ENCODE data around the gene OSBPL8. TPM values are rescaled to one million over a fixed set of nuclear protein-coding genes. Genes with fewer than 3 reads are reported as not detected.

OSBPL8 gene
- total and polyA plus RNA-seq, 2 donors (not counting 1 experiment from before 2014, with no cell fraction given) = 89.6 to 240 TPM

DNA sequence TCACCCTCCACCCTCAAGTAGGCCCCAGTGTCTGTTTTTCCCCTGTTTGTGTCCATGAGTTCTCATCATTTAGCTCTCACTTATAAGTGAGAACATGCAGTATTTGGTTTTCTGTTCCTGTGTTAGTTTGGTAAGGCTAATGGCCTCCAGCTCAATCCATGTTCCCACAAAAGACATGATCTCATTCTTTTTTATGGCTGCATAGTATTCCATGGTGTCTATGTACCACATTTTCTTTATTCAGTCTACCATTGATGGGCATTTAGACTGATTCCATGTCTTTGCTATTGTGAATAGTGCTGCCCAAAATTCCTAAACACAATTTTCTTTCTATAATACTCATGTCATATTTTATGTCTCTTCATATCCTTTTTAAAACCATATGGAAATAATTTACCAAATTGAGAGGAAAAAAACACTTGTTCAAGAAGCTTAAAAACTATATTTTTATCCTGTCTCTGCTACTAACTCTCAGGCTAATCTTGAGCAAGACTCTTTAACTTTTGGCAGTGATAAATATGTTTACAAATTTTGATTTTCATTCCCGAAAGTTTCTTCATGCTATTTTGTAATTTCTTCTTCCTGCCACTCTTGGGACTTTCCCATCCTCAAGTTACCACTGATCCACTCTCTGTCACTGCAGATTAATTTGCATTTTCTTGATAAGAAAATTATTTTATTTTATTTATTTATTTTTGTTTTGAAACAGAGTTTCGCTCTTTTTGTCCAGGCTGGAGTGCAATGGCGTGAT lies 28.0 kb upstream of the OSBPL8 start:
- no peak overlapping the region for H3K4me2 ChIP-seq (ENCODE audit: extremely low read depth, insufficient read depth, low read length)
- no peaks in the 10 kb centered on the region for H3K9me3 ChIP-seq (ENCODE audit: control insufficient read depth, insufficient read depth, low read depth, low read length)
- no peak overlapping the region for H3K27ac ChIP-seq (ENCODE audit: insufficient read depth, low read length)
- DNase-seq (ENCODE audit: low read depth in 2 of 2) = peak in 1 of 2 donors; percentile 17
- no peak overlapping the region for H3K9ac ChIP-seq (ENCODE audit: insufficient read depth, low read length)
- H3K4me1 ChIP-seq (ENCODE audit: control insufficient read depth, extremely low read depth, insufficient read depth, low read length) = peaks cover 9% of the 10 kb centered on the region
- no peak overlapping the region for H2AFZ ChIP-seq (ENCODE audit: low read length)
- H3K27me3 ChIP-seq (ENCODE audit: control insufficient read depth, insufficient read depth, low read length) = no peaks in the 10 kb centered on the region
- no peak for TF ChIP-seq EZH2 (IDR thresholded peaks at IDR 0.05; ENCODE audit: low read length, missing control alignments)
- TF ChIP-seq, protein P1, sequence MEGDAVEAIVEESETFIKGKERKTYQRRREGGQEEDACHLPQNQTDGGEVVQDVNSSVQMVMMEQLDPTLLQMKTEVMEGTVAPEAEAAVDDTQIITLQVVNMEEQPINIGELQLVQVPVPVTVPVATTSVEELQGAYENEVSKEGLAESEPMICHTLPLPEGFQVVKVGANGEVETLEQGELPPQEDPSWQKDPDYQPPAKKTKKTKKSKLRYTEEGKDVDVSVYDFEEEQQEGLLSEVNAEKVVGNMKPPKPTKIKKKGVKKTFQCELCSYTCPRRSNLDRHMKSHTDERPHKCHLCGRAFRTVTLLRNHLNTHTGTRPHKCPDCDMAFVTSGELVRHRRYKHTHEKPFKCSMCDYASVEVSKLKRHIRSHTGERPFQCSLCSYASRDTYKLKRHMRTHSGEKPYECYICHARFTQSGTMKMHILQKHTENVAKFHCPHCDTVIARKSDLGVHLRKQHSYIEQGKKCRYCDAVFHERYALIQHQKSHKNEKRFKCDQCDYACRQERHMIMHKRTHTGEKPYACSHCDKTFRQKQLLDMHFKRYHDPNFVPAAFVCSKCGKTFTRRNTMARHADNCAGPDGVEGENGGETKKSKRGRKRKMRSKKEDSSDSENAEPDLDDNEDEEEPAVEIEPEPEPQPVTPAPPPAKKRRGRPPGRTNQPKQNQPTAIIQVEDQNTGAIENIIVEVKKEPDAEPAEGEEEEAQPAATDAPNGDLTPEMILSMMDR (conservative IDR thresholded peaks at IDR 0.05 in 1 of 2, IDR thresholded peaks at IDR 0.05 in 1 of 2; ENCODE audit: low read depth in 1 of 2, low read length in 2 of 2) = no peak
- H4K20me1 ChIP-seq (ENCODE audit: control insufficient read depth, extremely low read depth, insufficient read depth, low read length) = no peaks in the 10 kb centered on the region
- H3K36me3 ChIP-seq (ENCODE audit: control insufficient read depth, insufficient read depth, low read length) = no peaks in the 10 kb centered on the region
- H3K4me3 ChIP-seq (replicated peaks in 1 of 4; ENCODE audit: control extremely low read depth in 1 of 4, insufficient read depth in 1 of 4, low read depth in 3 of 4, low read length in 4 of 4) = no peak overlapping the region
- H3K79me2 ChIP-seq (ENCODE audit: control insufficient read depth, insufficient read depth, low read length) = no peaks in the 10 kb centered on the region

DNA sequence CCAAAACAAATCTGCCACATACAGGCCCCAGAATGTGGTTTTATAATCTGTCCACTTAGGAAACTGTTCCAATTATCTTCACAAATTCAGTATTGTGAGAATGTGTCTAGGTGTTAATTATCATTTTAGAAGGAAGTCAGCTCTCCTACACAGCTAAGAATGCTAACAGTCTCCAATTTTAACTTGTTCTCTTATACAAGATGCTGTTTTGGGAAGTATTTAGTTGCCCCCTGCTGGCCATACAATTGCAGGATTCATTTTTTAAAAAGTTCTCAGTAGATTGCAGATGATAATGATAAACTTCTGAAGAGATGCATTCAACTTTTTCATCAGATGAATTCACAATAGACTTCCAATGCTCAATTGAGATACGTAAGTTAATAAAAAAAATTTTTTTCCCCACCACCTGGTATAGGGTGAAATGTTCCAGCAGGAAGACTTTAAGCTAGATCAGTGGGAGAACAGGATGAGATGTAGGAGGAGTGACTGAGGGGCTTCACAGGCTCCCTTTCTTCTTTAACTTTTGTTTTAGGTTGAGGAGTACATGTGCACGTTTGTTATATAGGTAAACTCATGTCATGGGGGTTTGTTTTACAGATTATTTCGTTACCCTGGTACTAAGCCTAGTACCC lies 27.3 kb upstream of the OSBPL8 start:
- Histone ChIP-seq H3K27ac (ENCODE audit: insufficient read depth, low read length) (no peak overlapping the region), H3K36me3 (ENCODE audit: control insufficient read depth, insufficient read depth, low read length) (no peaks in the 10 kb centered on the region), H3K4me3 (replicated peaks in 1 of 4; ENCODE audit: control extremely low read depth in 1 of 4, insufficient read depth in 1 of 4, low read depth in 3 of 4, low read length in 4 of 4) (no peak overlapping the region), H3K9ac (ENCODE audit: insufficient read depth, low read length) (no peak overlapping the region), H2AFZ (ENCODE audit: low read length) (no peak overlapping the region), H3K9me3 (ENCODE audit: control insufficient read depth, insufficient read depth, low read depth, low read length) (no peaks in the 10 kb centered on the region), H4K20me1 (ENCODE audit: control insufficient read depth, extremely low read depth, insufficient read depth, low read length) (no peaks in the 10 kb centered on the region), H3K4me1 (ENCODE audit: control insufficient read depth, extremely low read depth, insufficient read depth, low read length) (peaks cover 9% of the 10 kb centered on the region), H3K4me2 (ENCODE audit: extremely low read depth, insufficient read depth, low read length) (no peak overlapping the region), H3K27me3 (ENCODE audit: control insufficient read depth, insufficient read depth, low read length) (no peaks in the 10 kb centered on the region), H3K79me2 (ENCODE audit: control insufficient read depth, insufficient read depth, low read length) (no peaks in the 10 kb centered on the region)
- DNase-seq (ENCODE audit: low read depth in 2 of 2) = peak; percentile 57 to 78
- TF ChIP-seq, protein P1 (conservative IDR thresholded peaks at IDR 0.05 in 1 of 2, IDR thresholded peaks at IDR 0.05 in 1 of 2; ENCODE audit: low read depth in 1 of 2, low read length in 2 of 2) = peak; percentile 55 to 71
- no peak for TF ChIP-seq EZH2 (IDR thresholded peaks at IDR 0.05; ENCODE audit: low read length, missing control alignments)

DNA sequence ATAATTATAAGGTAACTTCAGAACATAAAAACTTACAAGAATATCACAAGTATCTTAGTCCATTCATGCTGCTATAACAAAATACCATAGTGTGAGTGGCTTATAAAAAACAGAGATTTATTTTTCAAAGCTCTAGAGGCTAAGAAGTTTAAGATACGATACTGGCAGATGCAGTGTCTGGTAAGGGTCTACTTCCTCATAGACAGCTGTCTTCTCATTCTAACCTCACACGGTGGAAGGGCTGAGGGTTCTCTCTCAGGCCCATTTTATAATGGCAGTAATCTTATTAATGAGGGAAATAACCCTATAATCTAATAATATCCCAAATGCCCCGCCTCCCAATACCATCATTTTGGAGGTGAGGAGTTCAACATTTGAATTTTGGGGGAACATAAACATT lies 23.7 kb upstream of the OSBPL8 start:
- Histone ChIP-seq H3K27ac (ENCODE audit: insufficient read depth, low read length) (no peak overlapping the region), H3K36me3 (ENCODE audit: control insufficient read depth, insufficient read depth, low read length) (no peaks in the 10 kb centered on the region), H3K9ac (ENCODE audit: insufficient read depth, low read length) (no peak overlapping the region), H3K79me2 (ENCODE audit: control insufficient read depth, insufficient read depth, low read length) (no peaks in the 10 kb centered on the region), H2AFZ (ENCODE audit: low read length) (no peak overlapping the region), H4K20me1 (ENCODE audit: control insufficient read depth, extremely low read depth, insufficient read depth, low read length) (no peaks in the 10 kb centered on the region), H3K4me3 (replicated peaks in 1 of 4; ENCODE audit: control extremely low read depth in 1 of 4, insufficient read depth in 1 of 4, low read depth in 3 of 4, low read length in 4 of 4) (no peak overlapping the region), H3K4me2 (ENCODE audit: extremely low read depth, insufficient read depth, low read length) (no peak overlapping the region), H3K27me3 (ENCODE audit: control insufficient read depth, insufficient read depth, low read length) (no peaks in the 10 kb centered on the region), H3K9me3 (ENCODE audit: control insufficient read depth, insufficient read depth, low read depth, low read length) (no peaks in the 10 kb centered on the region), H3K4me1 (ENCODE audit: control insufficient read depth, extremely low read depth, insufficient read depth, low read length) (peaks cover 3% of the 10 kb centered on the region)
- no peak for TF ChIP-seq EZH2 (IDR thresholded peaks at IDR 0.05; ENCODE audit: low read length, missing control alignments)
- TF ChIP-seq, protein P1 (conservative IDR thresholded peaks at IDR 0.05 in 1 of 2, IDR thresholded peaks at IDR 0.05 in 1 of 2; ENCODE audit: low read depth in 1 of 2, low read length in 2 of 2) = no peak
- no peak for DNase-seq (ENCODE audit: low read depth in 2 of 2)
